NCI-H187 treated with DMSO at 0.1 percent for 48 hours (cell line): ENCODE measurements around the gene SPRR2E.
"Not testable (repeated sequence)": the region's sequence is repeated elsewhere in the genome, so short reads cannot be mapped to it uniquely, and the experiment has no call there.

Source experiments
- DNase-seq: peaks from one replicate; lab custom pipeline; 2025; lab: John Stamatoyannopoulos, UW

SPRR2E gene

DNA sequence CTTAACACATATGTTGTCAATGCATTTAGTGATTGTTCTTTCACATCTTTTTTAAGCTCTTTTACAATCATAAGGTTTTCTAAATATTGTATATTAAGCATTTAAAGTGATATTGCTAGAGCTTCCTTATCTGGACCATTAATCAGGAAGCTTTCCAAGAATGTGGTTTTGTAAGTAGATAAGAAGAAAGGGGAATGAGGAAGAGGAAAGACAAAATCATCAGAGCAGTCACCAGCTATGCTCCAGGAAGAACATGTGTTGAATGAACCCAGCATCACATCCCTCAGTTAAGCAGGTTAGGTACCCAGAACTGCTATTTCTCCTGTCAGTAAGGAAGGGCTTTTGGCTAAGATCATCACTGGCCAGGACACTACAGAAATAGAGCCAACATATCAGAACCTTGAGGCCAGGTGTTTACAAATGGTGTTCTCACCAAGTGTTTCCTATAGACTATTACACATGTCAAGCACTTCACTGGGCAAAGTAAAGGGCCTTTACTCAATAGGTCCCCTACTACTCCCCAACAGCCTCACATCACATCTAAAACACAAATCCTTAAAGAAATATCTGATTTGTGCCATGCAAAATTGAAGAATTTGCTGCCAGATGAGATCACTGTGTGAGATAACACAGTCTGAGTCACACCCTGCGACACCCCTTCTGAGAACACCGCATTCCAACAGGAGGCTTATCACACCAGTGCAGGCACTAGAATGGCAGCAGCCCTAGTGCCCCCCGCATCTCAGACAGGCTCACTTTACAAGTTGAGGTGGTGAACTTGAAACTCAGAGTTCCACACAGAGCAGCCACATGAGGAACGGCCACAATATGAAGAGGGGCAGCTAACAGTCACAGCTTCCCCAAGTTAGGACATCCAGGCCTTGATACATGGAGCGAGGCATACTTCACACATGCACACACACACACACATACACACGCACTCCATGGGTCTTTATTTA, 35.2 kb downstream of the SPRR2E start:
- DNase-seq: no peak

- no peak for DNase-seq
These were observed 36.2 kb downstream of the SPRR2E start for GRCh38 chr1:153058154-153058553.

GRCh38 chr1:153057375-153057774, 37.0 kb downstream of the SPRR2E start, which contains the start of gene SPRR2A:
Gene SPRR2A (minus strand): TSS chr1:153057512. CDS start chr1:153056735, 777 bp downstream.
- no peak for DNase-seq

GRCh38 chr1:153056111-153056510, 38.2 kb downstream of the SPRR2E start:
- not testable (repeated sequence) for DNase-seq

DNA sequence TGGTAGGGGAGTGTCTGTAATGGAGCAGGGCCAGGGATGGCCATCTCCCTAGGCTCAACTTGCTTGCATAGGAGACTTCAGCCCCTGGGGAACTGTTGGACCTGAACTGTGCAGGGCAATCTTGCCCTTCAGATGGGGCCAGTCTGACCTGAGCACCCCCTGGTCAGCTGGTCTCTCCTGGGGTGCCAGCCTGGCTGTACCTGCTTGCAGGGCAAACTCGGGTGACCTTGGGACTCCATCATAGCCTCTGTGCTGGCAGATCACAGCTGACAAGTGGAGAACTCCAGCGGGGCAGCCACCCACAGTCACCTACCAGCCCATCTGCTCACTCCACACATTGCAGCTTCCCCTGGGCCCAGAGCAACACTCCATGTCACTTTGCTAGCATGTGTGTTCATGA, 45.1 kb downstream of the SPRR2E start:
- DNase-seq: no peak
